Peyer's patch (tissue), 4 donors: ENCODE data around the gene SLC23A3. TPM values are rescaled to one million over a fixed set of nuclear protein-coding genes. Genes with fewer than 3 reads are reported as not detected.

Experiments used
- DNase-seq, 3 donors: peaks; one replicate each; pipeline ENCODE4 v3.0.0-alpha.2; 2017 to 2019
- H3K27ac ChIP-seq, 4 donors: fragments of 200-600 bp; sonication (generic); one replicate each; pipeline ENCODE4 v1.5.1; 2016 to 2019
- H3K27me3 ChIP-seq, 2 donors: fragments of 200-600 bp; sonication (generic); one replicate each; pipeline ENCODE4 v1.5.1; 2019
- H3K36me3 ChIP-seq, 3 donors: fragments of 200-600 bp; sonication (generic); one replicate each; pipeline ENCODE4 v1.5.1; 2016 to 2019
- H3K4me1 ChIP-seq, 4 donors: fragments of 200-600 bp; sonication (generic); one replicate each; pipeline ENCODE4 v1.5.1; 2016 to 2019
- H3K4me3 ChIP-seq, 4 donors: fragments of 200-600 bp; sonication (generic); 1 replicate in 3 of 4; 2 replicates in 1 of 4; pipeline ENCODE4 v1.5.1; 2016 to 2019; ENCODE audit warnings: mild to moderate bottlenecking in 1 of 4
- H3K9me3 ChIP-seq, 4 donors: fragments of 200-600 bp; sonication (generic); one replicate each; pipeline ENCODE4 v1.5.1; 2016 to 2019; ENCODE audit warnings: mild to moderate bottlenecking in 1 of 4
- POLR2A ChIP-seq, 2 donors: fragments of 450-650 bp; IDR thresholded peaks; one replicate each; pipeline ENCODE4 v1.5.1; 2017; ENCODE audit warnings: antibody characterized with exemption in 2 of 2, mild to moderate bottlenecking in 2 of 2, moderate library complexity in 2 of 2
- total RNA-seq, 4 donors: library from RNA; depleted of rRNA; stranded (reverse); fragments of >200 nt; gene quantifications; one replicate each; pipeline ENCODE4 v1.1.0, GENCODE V29; 2016
- TF ChIP-seq, protein P1 (sequence below), 6 experiments: fragments of 450-650 bp in 4 of 6; fragments of 200-600 bp in 2 of 6; sonication (generic) in 1 of 6; IDR thresholded peaks; one replicate each; pipeline ENCODE4 v1.5.1; 2017 to 2019; ENCODE audit warnings: antibody characterized with exemption in 6 of 6, mild to moderate bottlenecking in 3 of 6, moderate library complexity in 1 of 6

Gene SLC23A3
- total RNA-seq, 4 donors from 2014 or later: 5.0 to 111 (median 62.8) TPM

GRCh38 chr2:219165058-219165911 lies 4.5 kb downstream of the SLC23A3 start:
- no peak for DNase-seq

GRCh38 chr2:219163156-219163555 lies 6.7 kb downstream of the SLC23A3 start:
- H3K4me1 ChIP-seq: peaks cover 0 to 10% (median 4%) of the 10 kb centered on the region in 4 donors
- no peak overlapping the region for H3K4me3 ChIP-seq
- no peaks in the 10 kb centered on the region for H3K9me3 ChIP-seq
- no peak overlapping the region for H3K27ac ChIP-seq
- peaks cover 0 to 8% (median 0%) of the 10 kb centered on the region in 3 donors for H3K36me3 ChIP-seq
- TF ChIP-seq, protein P1, sequence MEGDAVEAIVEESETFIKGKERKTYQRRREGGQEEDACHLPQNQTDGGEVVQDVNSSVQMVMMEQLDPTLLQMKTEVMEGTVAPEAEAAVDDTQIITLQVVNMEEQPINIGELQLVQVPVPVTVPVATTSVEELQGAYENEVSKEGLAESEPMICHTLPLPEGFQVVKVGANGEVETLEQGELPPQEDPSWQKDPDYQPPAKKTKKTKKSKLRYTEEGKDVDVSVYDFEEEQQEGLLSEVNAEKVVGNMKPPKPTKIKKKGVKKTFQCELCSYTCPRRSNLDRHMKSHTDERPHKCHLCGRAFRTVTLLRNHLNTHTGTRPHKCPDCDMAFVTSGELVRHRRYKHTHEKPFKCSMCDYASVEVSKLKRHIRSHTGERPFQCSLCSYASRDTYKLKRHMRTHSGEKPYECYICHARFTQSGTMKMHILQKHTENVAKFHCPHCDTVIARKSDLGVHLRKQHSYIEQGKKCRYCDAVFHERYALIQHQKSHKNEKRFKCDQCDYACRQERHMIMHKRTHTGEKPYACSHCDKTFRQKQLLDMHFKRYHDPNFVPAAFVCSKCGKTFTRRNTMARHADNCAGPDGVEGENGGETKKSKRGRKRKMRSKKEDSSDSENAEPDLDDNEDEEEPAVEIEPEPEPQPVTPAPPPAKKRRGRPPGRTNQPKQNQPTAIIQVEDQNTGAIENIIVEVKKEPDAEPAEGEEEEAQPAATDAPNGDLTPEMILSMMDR (IDR thresholded peaks at IDR 0.05): no peak
- no peak for TF ChIP-seq POLR2A (IDR thresholded peaks at IDR 0.05)
- peak in 1 of 3 donors; percentile 24 for DNase-seq
- H3K27me3 ChIP-seq: no peaks in the 10 kb centered on the region

More at GRCh38 chr2:219165058-219165911, 4.5 kb downstream of the SLC23A3 start:
- H3K4me1 ChIP-seq: peaks cover 0 to 15% (median under 1%) of the 10 kb centered on the region in 4 donors
- H3K27ac ChIP-seq: no peak overlapping the region
- no peaks in the 10 kb centered on the region for H3K27me3 ChIP-seq
- H3K9me3 ChIP-seq: no peaks in the 10 kb centered on the region
- H3K4me3 ChIP-seq: no peak overlapping the region
- no peak for TF ChIP-seq POLR2A (IDR thresholded peaks at IDR 0.05)
- H3K36me3 ChIP-seq: peaks cover 0 to 8% (median 0%) of the 10 kb centered on the region in 3 donors

GRCh38 chr2:219161097-219161496 lies 8.7 kb downstream of the SLC23A3 start:
- H3K4me3 ChIP-seq: peak overlapping the region; percentile 56 to 85 (median 76)
- no peaks in the 10 kb centered on the region for H3K27me3 ChIP-seq
- H3K9me3 ChIP-seq: no peaks in the 10 kb centered on the region
- TF ChIP-seq POLR2A (IDR thresholded peaks at IDR 0.05): no peak
- TF ChIP-seq, protein P1 (IDR thresholded peaks at IDR 0.05): no peak
- peaks cover 0 to 10% (median 4%) of the 10 kb centered on the region in 4 donors for H3K4me1 ChIP-seq
- peak overlapping the region; percentile 90 to 96 (median 92) for H3K27ac ChIP-seq
- DNase-seq: no peak
- H3K36me3 ChIP-seq: peaks cover 0 to 18% (median 0%) of the 10 kb centered on the region in 3 donors

GRCh38 chr2:219160186-219161017 lies 9.4 kb downstream of the SLC23A3 start, which contains the start of gene NHEJ1:
Gene NHEJ1, minus strand, starts transcription at chr2:219160815. Its CDS starts 2,453 bp downstream, at chr2:219158362.
- DNase-seq: peak; percentile 99
- Histone ChIP-seq H3K36me3 (peaks cover 0 to 24% (median 0%) of the 10 kb centered on the region in 3 donors), H3K27ac (peak within 1 kb of the TSS; percentile 90 to 96 (median 92)), H3K4me1 (peaks cover 0 to 10% (median 4%) of the 10 kb centered on the region in 4 donors), H3K9me3 (no peaks in the 10 kb centered on the region), H3K27me3 (no peaks in the 10 kb centered on the region), H3K4me3 (peak within 1 kb of the TSS; percentile 56 to 85 (median 76))
- peak; percentile 58 to 86 for TF ChIP-seq POLR2A (IDR thresholded peaks at IDR 0.05)
- TF ChIP-seq, protein P1 (IDR thresholded peaks at IDR 0.05): peak; percentile 91 to 99 (median 98)

GRCh38 chr2:219159771-219160185 lies 10.1 kb downstream of the SLC23A3 start:
- H3K4me1 ChIP-seq: peaks cover 0 to 10% (median 4%) of the 10 kb centered on the region in 4 donors
- DNase-seq: no peak
- no peaks in the 10 kb centered on the region for H3K9me3 ChIP-seq
- TF ChIP-seq, protein P1 (IDR thresholded peaks at IDR 0.05): no peak
- no peak for TF ChIP-seq POLR2A (IDR thresholded peaks at IDR 0.05)
- peak overlapping the region; percentile 90 to 96 (median 92) for H3K27ac ChIP-seq
- peaks cover 0 to 23% (median 0%) of the 10 kb centered on the region in 3 donors for H3K36me3 ChIP-seq
- peak overlapping the region; percentile 56 to 85 (median 76) for H3K4me3 ChIP-seq
- no peaks in the 10 kb centered on the region for H3K27me3 ChIP-seq
